Glutamatergic neuron (in vitro differentiated cells): ENCODE measurements around the gene ADRM1. TPM values are rescaled to one million over a fixed set of nuclear protein-coding genes. Genes with fewer than 3 reads are reported as not detected.

ENCODE experiments used
- DNase-seq: peaks from one replicate; pipeline ENCODE4 v3.0.0; 2022
- H3K27ac Mint-ChIP-seq: one replicate; pipeline ENCODE4 v1.8.0; 2020; ENCODE audit warnings: mild to moderate bottlenecking, mixed read lengths, inconsistent platforms; ENCODE audit not compliant: unreplicated experiment
- H3K27me3 Mint-ChIP-seq: one replicate; pipeline ENCODE4 v1.8.0; 2020; ENCODE audit warnings: mild to moderate bottlenecking, moderate library complexity, mixed read lengths, inconsistent platforms; ENCODE audit not compliant: unreplicated experiment
- H3K36me3 Mint-ChIP-seq: one replicate; pipeline ENCODE4 v1.8.0; 2020; ENCODE audit warnings: mild to moderate bottlenecking, mixed read lengths, inconsistent platforms; ENCODE audit not compliant: unreplicated experiment
- H3K4me1 Mint-ChIP-seq: one replicate; pipeline ENCODE4 v1.8.0; 2020; ENCODE audit warnings: mild to moderate bottlenecking, low read depth, mixed read lengths, inconsistent platforms; ENCODE audit not compliant: unreplicated experiment
- H3K4me3 Mint-ChIP-seq: one replicate; pipeline ENCODE4 v1.8.0; 2020; ENCODE audit warnings: mild to moderate bottlenecking, mixed read lengths, inconsistent platforms; ENCODE audit not compliant: unreplicated experiment
- H3K9me3 Mint-ChIP-seq: one replicate; pipeline ENCODE4 v1.8.0; 2020; ENCODE audit warnings: mild to moderate bottlenecking, moderate library complexity, mixed read lengths, inconsistent platforms; ENCODE audit not compliant: unreplicated experiment
- total RNA-seq: library from RNA; stranded (reverse); fragmentation: NEBNext Ultra II Directional; extraction: Animal tissue kit (Norgen Biotek cat#: 25700); gene quantifications from one replicate; pipeline ENCODE4 v1.2.1, GENCODE V29; 2021; ENCODE audit not compliant: unreplicated experiment
- TF ChIP-seq, protein P1 (sequence below): fragments of 200-600 bp; sonication (generic); IDR thresholded peaks from one replicate; pipeline ENCODE4 v1.5.0; 2021; ENCODE audit not compliant: partially characterized antibody, unreplicated experiment

The ADRM1 gene
- total RNA-seq, 1 donor from 2014 or later = 74.8 TPM

DNA sequence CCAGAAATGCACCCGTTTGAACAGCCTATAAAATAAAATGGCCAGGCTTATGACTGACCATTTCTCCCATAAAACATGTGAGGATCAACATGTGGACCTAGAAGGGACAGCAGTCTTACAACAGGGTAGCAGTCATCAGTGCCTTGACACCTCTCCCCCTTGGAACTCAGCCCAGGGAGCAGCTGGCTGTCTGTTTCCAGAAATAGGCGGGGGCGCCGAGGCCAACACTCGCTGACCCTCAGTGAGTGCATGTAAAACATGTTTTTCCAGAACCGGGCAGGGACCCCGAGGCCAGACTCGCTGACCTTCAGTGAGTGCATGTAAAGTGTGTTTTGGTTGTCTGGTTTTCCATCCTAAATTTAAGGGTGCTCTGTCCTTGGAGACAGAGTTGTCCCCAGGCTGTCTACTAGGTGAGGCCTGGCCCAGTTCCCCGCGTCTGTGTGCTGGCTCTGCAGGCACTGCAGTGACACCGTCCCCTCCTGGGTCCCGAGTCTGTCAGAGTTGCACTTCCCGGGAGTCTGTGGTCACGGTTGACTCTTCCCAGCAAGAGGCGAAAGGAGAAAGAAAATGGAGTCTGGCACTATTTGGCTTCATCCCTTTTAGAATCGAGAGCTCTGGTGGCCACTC is 19.8 kb upstream of the ADRM1 start:
- DNase-seq = no peak
- no peak overlapping the region for H3K27ac Mint-ChIP-seq
- H3K36me3 Mint-ChIP-seq = peaks cover 5% of the 10 kb centered on the region
- no peak overlapping the region for H3K4me3 Mint-ChIP-seq
- peaks cover 4% of the 10 kb centered on the region for H3K4me1 Mint-ChIP-seq
- peaks cover 9% of the 10 kb centered on the region for H3K9me3 Mint-ChIP-seq
- peaks cover 3% of the 10 kb centered on the region for H3K27me3 Mint-ChIP-seq
- TF ChIP-seq, protein P1, sequence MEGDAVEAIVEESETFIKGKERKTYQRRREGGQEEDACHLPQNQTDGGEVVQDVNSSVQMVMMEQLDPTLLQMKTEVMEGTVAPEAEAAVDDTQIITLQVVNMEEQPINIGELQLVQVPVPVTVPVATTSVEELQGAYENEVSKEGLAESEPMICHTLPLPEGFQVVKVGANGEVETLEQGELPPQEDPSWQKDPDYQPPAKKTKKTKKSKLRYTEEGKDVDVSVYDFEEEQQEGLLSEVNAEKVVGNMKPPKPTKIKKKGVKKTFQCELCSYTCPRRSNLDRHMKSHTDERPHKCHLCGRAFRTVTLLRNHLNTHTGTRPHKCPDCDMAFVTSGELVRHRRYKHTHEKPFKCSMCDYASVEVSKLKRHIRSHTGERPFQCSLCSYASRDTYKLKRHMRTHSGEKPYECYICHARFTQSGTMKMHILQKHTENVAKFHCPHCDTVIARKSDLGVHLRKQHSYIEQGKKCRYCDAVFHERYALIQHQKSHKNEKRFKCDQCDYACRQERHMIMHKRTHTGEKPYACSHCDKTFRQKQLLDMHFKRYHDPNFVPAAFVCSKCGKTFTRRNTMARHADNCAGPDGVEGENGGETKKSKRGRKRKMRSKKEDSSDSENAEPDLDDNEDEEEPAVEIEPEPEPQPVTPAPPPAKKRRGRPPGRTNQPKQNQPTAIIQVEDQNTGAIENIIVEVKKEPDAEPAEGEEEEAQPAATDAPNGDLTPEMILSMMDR = no peak

DNA sequence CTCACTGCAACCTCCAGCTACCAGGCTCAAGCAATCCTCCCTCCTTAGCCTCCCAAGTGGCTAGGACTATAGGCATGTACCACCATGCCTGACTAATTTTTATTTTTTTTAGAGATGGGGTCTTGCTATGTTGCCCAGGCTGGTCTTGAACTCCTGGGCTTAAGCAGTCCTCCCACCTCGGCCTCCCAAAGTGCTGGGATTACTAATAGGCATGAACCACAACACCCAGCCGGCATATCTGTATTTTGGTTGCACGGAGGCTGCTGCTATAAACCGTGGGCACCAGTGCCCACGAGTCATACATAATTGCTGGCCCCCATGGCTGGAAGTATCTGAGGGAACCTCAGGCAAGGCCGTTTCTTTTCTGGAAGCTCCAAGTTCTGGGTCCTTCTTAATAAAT is 18.3 kb upstream of the ADRM1 start:
- Mint-ChIP-seq H3K36me3 (no peaks in the 10 kb centered on the region), H3K4me3 (no peak overlapping the region), H3K27ac (no peak overlapping the region)

GRCh38 chr20:62285151-62285550 is 17.6 kb upstream of the ADRM1 start:
- no peak overlapping the region for H3K4me3 Mint-ChIP-seq
- DNase-seq = no peak
- no peaks in the 10 kb centered on the region for H3K4me1 Mint-ChIP-seq
- no peak overlapping the region for H3K27ac Mint-ChIP-seq
- peaks cover 3% of the 10 kb centered on the region for H3K27me3 Mint-ChIP-seq
- peaks cover 4% of the 10 kb centered on the region for H3K9me3 Mint-ChIP-seq
- no peaks in the 10 kb centered on the region for H3K36me3 Mint-ChIP-seq
- TF ChIP-seq, protein P1 = no peak

More for the DNA sequence above, 18.3 kb upstream of the ADRM1 start:
- DNase-seq = no peak
- H3K9me3 Mint-ChIP-seq = peaks cover 4% of the 10 kb centered on the region
- TF ChIP-seq, protein P1 = no peak
- peaks cover 3% of the 10 kb centered on the region for H3K27me3 Mint-ChIP-seq
- no peaks in the 10 kb centered on the region for H3K4me1 Mint-ChIP-seq

DNA sequence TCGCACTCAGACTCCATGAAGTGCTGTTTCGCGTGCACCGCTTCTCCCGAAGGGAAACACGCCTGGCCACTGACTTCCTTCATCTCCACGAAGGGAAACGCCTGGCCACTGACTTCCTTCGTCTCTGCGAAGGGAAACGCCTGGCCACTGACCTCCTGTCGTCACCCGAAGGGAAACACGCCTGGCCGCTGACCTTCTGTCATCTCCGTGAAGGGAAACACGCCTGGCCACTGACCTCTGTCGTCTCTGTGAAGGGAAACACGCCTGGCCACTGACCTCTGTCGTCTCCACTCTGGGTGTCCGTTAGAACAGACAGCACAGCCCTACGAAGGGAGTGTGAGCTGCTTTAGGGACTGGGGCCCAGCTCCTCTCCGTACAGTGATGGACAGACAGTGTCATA is 17.1 kb upstream of the ADRM1 start:
- Mint-ChIP-seq H3K36me3 (no peaks in the 10 kb centered on the region), H3K27me3 (peaks cover 3% of the 10 kb centered on the region), H3K4me1 (no peaks in the 10 kb centered on the region), H3K9me3 (peaks cover 4% of the 10 kb centered on the region), H3K4me3 (no peak overlapping the region), H3K27ac (no peak overlapping the region)
- TF ChIP-seq, protein P1 = no peak
- no peak for DNase-seq

GRCh38 chr20:62286493-62287064 is 16.2 kb upstream of the ADRM1 start:
- TF ChIP-seq, protein P1 = no peak
- peaks cover 3% of the 10 kb centered on the region for H3K27me3 Mint-ChIP-seq
- no peak for DNase-seq
- H3K4me3 Mint-ChIP-seq = no peak overlapping the region
- peaks cover 4% of the 10 kb centered on the region for H3K9me3 Mint-ChIP-seq
- H3K36me3 Mint-ChIP-seq = no peaks in the 10 kb centered on the region
- H3K27ac Mint-ChIP-seq = no peak overlapping the region
- H3K4me1 Mint-ChIP-seq = no peaks in the 10 kb centered on the region
